ENCODE results near the gene SCN8A.

DNA sequence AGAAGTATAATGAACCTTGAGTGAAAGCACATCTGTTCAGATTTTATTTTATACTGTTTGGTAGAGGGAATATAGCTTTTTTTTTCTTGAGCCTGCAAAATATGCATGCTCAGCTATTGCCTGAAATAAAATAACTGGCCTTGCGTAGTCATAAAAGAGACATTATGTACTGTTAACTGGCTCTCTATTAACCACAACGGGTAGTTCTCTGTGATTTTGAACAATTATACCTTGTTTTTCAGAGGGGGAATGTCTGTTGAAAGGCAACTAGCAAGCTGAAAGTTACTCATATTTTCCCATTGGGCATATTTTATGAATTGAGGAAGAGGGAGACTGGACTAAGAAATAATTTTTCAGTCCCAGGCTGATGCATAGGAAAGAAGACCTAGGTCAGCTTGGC lies 194.9 kb downstream of the SCN8A start:
- TF ChIP-seq, protein P1, sequence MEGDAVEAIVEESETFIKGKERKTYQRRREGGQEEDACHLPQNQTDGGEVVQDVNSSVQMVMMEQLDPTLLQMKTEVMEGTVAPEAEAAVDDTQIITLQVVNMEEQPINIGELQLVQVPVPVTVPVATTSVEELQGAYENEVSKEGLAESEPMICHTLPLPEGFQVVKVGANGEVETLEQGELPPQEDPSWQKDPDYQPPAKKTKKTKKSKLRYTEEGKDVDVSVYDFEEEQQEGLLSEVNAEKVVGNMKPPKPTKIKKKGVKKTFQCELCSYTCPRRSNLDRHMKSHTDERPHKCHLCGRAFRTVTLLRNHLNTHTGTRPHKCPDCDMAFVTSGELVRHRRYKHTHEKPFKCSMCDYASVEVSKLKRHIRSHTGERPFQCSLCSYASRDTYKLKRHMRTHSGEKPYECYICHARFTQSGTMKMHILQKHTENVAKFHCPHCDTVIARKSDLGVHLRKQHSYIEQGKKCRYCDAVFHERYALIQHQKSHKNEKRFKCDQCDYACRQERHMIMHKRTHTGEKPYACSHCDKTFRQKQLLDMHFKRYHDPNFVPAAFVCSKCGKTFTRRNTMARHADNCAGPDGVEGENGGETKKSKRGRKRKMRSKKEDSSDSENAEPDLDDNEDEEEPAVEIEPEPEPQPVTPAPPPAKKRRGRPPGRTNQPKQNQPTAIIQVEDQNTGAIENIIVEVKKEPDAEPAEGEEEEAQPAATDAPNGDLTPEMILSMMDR (IDR thresholded peaks at IDR 0.05) = no peak
- TF ChIP-seq EP300 (IDR thresholded peaks at IDR 0.05) = no peak
- TF ChIP-seq POLR2A (IDR thresholded peaks at IDR 0.05) = no peak

Measured in ovary (tissue), 3 donors.